Measurements from ENCODE around the gene NDUFB8. TPM values are rescaled to one million over a fixed set of nuclear protein-coding genes. Genes with fewer than 3 reads are reported as not detected.

NDUFB8 gene
- total RNA-seq, 2 experiments from 2014 or later, result 365 to 384 TPM

DNA sequence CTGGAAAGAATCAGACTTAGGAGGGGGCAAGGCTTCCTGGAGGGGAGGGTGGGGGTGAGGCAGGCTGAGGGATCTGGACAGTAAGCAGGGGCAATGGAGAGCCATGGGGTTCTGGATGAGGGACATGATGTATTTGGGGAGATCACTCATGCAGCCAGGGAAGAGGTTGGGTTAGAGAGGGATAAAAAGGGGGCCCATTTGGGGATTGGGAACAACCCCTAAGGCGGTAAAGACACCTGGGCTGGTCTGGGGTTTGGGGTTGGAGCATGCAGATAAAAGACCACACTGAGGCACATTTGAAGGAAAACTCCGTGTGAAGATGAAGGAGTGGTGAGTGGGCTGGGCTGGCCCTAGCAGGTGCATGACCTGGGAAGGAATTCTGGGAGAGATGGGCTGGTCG, 36.9 kb upstream of the NDUFB8 start:
- TF ChIP-seq, protein P1, sequence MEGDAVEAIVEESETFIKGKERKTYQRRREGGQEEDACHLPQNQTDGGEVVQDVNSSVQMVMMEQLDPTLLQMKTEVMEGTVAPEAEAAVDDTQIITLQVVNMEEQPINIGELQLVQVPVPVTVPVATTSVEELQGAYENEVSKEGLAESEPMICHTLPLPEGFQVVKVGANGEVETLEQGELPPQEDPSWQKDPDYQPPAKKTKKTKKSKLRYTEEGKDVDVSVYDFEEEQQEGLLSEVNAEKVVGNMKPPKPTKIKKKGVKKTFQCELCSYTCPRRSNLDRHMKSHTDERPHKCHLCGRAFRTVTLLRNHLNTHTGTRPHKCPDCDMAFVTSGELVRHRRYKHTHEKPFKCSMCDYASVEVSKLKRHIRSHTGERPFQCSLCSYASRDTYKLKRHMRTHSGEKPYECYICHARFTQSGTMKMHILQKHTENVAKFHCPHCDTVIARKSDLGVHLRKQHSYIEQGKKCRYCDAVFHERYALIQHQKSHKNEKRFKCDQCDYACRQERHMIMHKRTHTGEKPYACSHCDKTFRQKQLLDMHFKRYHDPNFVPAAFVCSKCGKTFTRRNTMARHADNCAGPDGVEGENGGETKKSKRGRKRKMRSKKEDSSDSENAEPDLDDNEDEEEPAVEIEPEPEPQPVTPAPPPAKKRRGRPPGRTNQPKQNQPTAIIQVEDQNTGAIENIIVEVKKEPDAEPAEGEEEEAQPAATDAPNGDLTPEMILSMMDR (IDR thresholded peaks at IDR 0.05), result no peak
- intact Hi-C loops (cut with micrococcal nuclease), result no loop called here
- DNase-seq (no peak), ATAC-seq (no peak)
- Mint-ChIP-seq H3K27me3 (peaks cover 44% of the 10 kb centered on the region), H3K36me3 (ENCODE audit: low read depth) (peaks cover 2% of the 10 kb centered on the region), H3K27ac (no peak overlapping the region), H3K4me3 (no peak overlapping the region), H3K9me3 (no peaks in the 10 kb centered on the region), H3K4me1 (ENCODE audit: low read depth) (peaks cover 6% of the 10 kb centered on the region)
- CTCF ChIA-PET, result interaction anchor here (1.0 to 2.0 kb wide), 2 partner anchors 10 to 174 kb away, joined by 3 to 7 read pairs; no protein-coding TSS in a partner anchor
- POLR2A ChIA-PET, result no interaction called here

DNA sequence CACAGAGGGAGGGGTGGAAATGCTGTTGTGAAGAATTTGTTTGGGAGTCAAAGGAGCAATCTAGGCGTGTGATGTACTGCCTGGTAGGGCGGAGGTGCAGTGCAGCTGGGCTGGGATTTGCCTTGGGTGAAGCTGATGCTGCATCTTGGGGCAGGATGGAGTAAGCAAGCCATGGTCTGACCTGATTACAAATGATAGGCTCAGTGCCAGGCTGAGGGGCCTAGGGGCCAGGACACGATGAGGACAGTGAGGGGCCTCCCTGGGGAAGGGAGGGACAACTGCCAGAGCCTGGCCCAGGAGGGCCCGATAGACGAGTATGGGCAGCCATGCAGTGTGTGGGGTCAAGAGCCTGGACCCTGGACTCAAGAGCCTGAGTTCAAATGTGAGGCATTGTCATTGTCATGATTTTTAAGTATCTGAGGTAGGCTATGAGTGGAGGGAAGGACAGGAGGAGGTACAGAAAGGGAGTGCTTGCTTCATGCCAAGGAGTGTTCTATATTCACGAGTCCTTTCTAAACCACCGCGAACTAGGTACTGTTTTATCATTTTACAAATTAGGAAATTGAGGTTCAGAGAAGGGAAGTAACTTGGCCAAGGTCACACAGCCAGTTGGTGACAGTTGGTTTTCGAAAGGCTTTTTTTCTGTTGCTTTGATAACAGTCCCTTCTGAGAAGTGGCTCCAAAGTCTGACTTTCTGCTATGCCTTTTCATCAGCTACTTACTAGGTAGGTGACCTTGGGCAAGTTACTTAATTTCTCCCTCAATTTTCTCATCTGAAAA, 35.7 kb upstream of the NDUFB8 start:
- no peak overlapping the region for H3K27ac Mint-ChIP-seq
- no peak for ATAC-seq
- peaks cover 44% of the 10 kb centered on the region for H3K27me3 Mint-ChIP-seq
- H3K36me3 Mint-ChIP-seq (ENCODE audit: low read depth), result peaks cover 2% of the 10 kb centered on the region
- TF ChIP-seq, protein P1 (IDR thresholded peaks at IDR 0.05), result no peak
- intact Hi-C loops (cut with micrococcal nuclease), result no loop called here
- no peak for DNase-seq
- H3K4me1 Mint-ChIP-seq (ENCODE audit: low read depth), result peaks cover 9% of the 10 kb centered on the region
- H3K9me3 Mint-ChIP-seq, result no peaks in the 10 kb centered on the region
- no peak overlapping the region for H3K4me3 Mint-ChIP-seq
- ChIA-PET POLR2A (no interaction called here), CTCF (interaction anchor here (1.2 to 4.7 kb wide), 3 partner anchors 176 to 306 kb away, joined by 3 to 40 read pairs (median 7); no protein-coding TSS in a partner anchor)

DNA sequence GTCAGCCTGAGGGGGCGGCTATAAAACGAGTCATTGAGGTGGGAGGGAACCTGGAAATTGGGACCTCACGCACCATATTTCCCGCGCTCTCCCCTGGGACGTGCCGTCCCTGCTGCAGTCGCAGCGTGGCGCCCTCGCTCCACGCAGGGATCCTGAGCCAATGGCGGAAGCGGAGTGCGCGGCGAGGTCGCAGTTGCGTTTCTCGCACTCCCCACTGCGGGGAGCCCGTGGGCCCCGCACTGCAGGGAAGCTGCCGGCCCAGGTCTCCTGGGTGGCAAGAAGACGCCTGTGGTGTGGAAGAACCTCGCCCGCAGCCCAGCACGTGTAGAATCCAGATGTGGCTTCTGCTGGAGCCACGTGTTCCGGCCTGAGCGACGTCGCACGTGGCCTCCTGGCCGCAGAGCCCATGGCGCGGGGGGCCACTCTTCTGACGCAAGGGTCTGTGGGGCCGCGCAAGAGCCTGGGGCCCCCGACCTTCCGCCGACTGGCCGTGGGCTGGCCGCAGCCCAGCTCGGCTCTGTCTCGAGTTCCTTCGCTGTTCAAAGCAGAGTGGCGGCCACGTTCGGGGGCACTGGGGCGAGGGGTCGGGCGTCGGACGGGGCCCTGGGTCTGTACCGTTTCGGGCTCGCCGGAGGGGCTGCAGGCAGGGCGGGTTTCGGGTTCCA, 32.5 kb upstream of the NDUFB8 start:
- ATAC-seq (peak; percentile 97), DNase-seq (peak; percentile 83)
- H3K27ac Mint-ChIP-seq, result no peak overlapping the region
- peaks cover 9% of the 10 kb centered on the region for H3K4me1 Mint-ChIP-seq (ENCODE audit: low read depth)
- H3K36me3 Mint-ChIP-seq (ENCODE audit: low read depth), result peaks cover 2% of the 10 kb centered on the region
- POLR2A ChIA-PET, result interaction anchor here (0.6 to 1.2 kb wide), 3 partner anchors 13 to 330 kb away, joined by 3 read pairs; no protein-coding TSS in a partner anchor
- intact Hi-C loops (cut with micrococcal nuclease), result loop anchor here (5.0 kb wide), 2 partner anchors 180 to 315 kb away; no protein-coding TSS in a partner anchor
- H3K9me3 Mint-ChIP-seq, result no peaks in the 10 kb centered on the region
- peaks cover 35% of the 10 kb centered on the region for H3K27me3 Mint-ChIP-seq
- no peak overlapping the region for H3K4me3 Mint-ChIP-seq
- TF ChIP-seq, protein P1 (IDR thresholded peaks at IDR 0.05), result peak; percentile 99
- CTCF ChIA-PET, result interaction anchor here (0.6 to 5.8 kb wide), 28 partner anchors 8 to 452 kb away, joined by 3 to 57 read pairs (median 4); partner anchors contain the start of gene HIF1AN

DNA sequence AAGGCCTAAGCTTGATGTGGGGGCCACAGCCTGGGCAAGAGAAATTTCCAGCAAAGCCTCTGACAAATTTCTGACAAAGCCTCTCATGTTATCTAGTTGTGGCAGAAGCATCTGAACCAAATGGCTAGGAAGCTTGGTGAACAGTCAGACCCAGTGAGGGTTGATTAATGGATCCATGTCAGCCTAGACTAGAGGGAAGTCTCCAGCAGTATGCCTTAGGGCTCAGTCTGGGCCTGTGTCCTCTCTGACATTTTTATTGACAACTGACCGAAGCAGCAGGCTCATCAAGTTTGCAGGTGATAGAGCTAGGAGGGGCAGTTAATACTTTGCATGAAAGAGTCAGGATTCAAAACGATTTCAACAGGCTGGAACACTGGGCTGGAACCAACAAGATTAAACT, 31.3 kb upstream of the NDUFB8 start:
- Mint-ChIP-seq H3K36me3 (ENCODE audit: low read depth) (peaks cover 6% of the 10 kb centered on the region), H3K27me3 (peaks cover 23% of the 10 kb centered on the region), H3K4me1 (ENCODE audit: low read depth) (peaks cover 9% of the 10 kb centered on the region), H3K27ac (no peak overlapping the region), H3K4me3 (no peak overlapping the region), H3K9me3 (no peaks in the 10 kb centered on the region)
- intact Hi-C loops (cut with micrococcal nuclease), result loop anchor here (5.0 kb wide), 2 partner anchors 181 to 316 kb away; no protein-coding TSS in a partner anchor
- CTCF ChIA-PET, result interaction anchor here (0.6 to 5.8 kb wide), 14 partner anchors 8 to 453 kb away, joined by 3 to 57 read pairs (median 4); partner anchors contain the start of gene SLF2
- no peak for DNase-seq
- ATAC-seq, result no peak
- POLR2A ChIA-PET, result interaction anchor here (1.0 to 2.6 kb wide), 2 partner anchors 10 to 276 kb away, joined by 3 to 10 read pairs; no protein-coding TSS in a partner anchor
- TF ChIP-seq, protein P1 (IDR thresholded peaks at IDR 0.05), result no peak

Data from activated CD8-positive, alpha-beta T cell treated with anti-CD3 and anti-CD28 coated beads for 36 hours (primary cell).